HG02623 (cell line): ENCODE data around the gene SYNC.

Experiments used
- ATAC-seq: cut with Tn5 transposase; IDR thresholded peaks from one replicate; pipeline ENCODE4 v1.9.1; 2021; ENCODE audit warnings: moderate library complexity; ENCODE audit not compliant: unreplicated experiment

The SYNC gene

GRCh38 chr1:32702599-32703478, at the start of gene SYNC:
Gene SYNC (minus strand): TSS chr1:32702770. CDS start chr1:32702660, 110 bp downstream.
- ATAC-seq: no peak

- ATAC-seq: no peak
Measured at GRCh38 chr1:32749771-32750170, 47.2 kb upstream of the SYNC start.

DNA sequence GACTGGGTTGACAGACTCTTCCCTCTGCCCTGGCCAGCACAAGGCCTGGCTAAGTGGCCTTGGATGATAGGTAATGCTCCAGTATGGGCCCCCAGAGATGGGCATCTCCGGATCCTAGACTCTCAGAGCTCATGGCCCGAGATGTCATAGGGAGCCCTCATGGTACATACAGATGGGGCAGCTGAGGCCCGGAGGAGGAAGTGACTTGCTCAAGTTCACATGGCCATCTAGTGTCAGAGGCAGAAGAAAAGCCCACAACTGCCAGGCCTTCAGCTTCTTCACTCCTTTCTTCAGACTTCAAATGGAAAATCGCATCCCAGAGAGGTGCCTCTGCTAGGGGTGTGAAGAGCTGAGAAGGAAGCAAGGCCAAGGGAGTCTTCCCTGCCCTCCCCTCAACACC, 46.8 kb upstream of the SYNC start:
- no peak for ATAC-seq

GRCh38 chr1:32748926-32749325, 46.4 kb upstream of the SYNC start:
- ATAC-seq: no peak

- ATAC-seq: no peak
Measured at GRCh38 chr1:32748348-32748747, 45.8 kb upstream of the SYNC start.

DNA sequence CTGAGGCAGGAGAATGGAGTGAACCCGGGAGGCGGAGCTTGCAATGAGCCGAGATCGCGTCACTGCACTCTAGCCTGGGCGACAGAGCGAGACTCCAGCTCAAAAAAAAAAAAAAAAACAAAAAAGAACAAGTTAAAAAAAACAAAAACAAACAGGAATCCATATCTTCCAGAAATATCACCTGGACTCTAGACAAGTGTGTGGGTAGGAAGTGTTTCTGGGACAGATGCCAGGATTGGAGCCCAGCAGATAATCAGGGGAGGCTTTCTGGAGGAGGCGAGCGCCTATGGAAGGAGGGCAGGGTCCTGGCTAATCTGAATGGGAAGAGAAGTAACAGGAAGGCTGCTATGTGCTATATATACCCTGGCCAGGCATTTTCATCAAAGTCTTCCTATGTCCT, 43.6 kb upstream of the SYNC start:
- no peak for ATAC-seq

DNA sequence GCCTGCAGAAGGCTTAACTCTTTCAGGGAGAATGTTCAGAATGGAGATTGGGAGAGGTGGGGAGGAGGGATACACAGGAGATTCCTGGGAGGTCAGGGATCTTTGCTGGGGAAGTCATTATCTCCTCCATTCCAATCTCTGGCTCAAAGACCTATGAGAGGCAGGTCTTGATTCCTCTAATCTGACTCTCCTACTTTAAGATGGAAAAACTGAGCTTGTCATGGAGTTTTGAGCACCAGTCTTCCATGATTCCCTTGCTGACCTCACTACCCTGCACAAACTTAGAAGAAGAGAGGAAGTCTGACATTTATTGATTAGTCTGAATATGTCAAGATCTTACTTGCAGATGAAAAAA, 41.5 kb upstream of the SYNC start:
- no peak for ATAC-seq

DNA sequence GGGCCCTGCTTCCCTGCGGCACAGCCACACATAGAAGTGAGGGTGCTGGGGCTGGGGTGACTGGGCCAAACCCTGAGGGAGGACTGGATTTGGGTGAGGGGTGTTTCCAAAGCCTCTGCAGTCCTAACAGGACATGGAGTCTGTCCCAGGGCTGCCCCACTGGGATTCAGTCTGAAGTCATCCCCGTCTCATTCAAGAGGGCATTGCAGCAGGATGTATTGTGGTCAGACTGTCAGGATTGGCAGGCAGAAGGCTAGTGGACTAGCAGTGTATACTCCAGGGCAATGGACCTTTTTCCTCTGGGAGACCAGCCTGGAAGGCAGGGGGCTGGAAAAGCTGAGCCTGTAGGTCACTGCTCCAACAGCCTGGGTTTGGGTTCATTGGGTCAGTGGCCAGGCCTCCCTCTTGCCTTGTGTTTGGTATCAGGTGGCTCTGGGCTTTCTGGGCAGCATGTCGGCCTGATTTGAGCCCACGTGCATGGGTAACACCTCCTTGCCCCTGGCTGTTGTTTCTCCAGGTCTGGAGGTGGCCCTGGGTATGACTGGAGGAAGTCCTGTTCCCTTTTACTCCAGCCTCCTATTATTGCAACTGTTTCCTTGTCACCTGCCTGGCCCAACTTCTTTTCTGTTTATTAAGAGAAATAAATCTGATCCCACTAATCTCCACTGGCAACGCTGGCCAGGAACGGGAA, 41.0 kb upstream of the SYNC start:
- no peak for ATAC-seq

DNA sequence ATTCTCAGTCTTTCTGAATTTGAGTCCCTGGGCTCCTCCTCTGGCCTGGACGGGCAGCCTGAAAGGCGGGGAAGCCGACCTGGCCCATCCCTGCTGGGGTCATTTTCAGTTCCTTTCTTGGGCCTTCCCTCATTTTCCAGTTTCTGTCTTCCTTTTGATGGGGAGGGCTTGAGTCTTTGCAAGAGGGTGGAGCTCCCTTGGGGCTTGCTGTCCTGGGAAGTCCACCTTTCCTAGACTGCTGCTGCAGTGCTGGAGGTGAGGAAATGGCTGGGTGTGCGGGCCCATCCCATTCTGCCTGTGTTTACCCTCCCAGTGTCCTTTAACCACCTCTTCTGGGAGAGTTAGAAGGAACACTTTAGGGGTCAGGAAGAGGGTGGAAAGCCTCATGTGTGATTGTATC, 40.4 kb upstream of the SYNC start:
- no peak for ATAC-seq

GRCh38 chr1:32742199-32742947, 39.8 kb upstream of the SYNC start:
- no peak for ATAC-seq

DNA sequence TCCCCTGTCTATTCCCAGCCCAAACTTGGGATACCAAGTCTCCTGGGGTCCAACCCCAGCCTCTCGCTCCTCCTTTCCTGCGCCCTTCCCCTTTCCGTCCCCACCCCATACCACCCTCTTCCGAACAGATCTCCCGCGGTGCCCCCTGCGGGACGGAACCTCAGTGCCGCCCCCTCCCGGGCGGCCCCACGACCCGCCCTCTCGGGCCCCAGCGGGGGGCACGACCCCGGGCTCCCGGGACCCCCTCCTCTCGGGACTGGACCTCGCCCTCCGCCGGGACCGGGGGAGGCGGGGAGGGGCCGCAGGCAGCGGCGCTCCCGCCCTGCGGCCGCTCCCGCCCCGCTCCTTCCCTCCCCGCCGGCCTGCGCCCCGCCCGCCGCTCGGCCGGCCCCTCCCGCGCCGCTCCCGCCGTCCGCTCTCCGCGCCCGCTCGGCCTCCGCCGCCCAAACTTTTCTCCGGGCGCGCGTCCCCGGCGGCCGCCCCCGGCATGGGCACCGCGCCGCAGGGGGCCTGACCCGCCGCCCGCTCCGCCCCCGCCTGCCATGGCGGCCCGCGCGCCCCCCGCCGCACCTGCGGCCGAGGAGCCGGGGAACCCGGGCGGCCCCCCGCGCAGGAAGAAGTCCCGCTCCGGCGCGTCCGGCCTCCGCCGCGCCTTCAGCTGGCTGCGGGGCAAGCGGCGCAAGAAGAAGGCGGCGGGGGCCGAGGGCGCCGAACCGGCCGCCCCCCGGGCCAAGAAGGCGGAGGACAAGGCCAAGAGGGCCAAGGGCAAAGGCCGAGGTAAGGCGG, 39.0 kb upstream of the SYNC start:
- no peak for ATAC-seq

DNA sequence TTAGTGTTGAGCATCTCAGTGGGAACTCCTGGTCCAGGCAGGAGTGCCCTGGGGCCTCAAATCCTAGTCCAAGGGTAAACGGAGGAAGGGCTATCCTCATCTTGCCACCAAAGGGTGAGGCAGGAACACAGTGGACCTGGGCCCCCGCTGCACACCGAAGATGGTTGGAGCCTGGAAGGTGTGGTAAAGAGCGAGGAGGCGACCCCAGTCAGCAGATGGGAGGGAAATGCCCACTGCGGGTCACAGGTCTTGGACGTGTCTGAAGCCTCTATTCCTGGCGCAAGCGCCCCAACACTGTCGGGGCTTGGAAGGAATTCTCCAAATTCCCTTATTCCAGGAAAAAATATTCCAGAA, 38.5 kb upstream of the SYNC start:
- ATAC-seq: no peak

DNA sequence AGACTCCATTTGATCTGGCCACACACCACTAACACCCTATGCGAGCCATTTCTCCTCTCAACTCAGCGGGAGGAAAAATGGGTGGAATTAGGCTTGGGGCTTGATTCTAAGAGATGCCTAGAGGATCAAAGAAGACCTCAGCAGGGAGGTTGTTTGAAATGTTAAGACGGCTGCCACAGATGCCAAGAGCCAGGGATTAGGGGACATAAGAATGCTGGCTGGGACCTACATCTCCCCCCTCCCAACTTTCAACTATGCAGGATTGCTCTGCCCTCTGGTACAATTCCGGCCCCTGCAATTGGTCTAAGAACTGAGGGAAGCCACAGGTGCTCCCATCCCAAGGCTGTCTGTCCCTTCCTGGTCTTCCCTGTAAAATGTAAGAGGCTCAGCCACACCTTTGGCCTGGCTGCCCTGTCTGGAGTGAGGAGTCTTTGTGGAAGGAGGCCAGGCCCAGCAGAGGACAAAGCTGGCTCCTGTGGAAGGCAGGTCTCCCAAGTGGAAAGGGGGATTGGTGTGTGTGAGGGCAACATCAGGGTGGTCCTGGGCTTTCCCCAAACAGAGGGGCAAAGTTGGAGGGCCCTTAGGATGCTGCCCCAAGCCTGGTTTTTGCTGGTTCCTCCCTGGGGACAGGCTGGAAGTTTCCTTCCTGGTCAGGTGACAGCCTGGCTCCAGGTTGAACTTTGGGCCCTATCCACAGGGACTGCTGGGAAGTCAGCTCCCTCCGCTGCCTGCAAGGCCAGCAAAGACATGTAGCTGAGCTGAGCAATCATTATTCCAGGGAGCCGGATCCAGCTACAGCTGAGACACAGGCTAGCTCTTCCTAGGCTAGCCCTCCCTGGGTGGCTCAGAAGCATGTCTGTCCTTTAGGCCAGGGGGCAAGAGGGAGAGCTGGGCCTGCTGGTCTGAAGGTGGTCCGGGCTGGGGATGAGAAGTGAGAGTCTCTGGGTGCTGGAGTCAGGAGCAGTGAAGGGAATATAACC, 34.5 kb upstream of the SYNC start:
- no peak for ATAC-seq

DNA sequence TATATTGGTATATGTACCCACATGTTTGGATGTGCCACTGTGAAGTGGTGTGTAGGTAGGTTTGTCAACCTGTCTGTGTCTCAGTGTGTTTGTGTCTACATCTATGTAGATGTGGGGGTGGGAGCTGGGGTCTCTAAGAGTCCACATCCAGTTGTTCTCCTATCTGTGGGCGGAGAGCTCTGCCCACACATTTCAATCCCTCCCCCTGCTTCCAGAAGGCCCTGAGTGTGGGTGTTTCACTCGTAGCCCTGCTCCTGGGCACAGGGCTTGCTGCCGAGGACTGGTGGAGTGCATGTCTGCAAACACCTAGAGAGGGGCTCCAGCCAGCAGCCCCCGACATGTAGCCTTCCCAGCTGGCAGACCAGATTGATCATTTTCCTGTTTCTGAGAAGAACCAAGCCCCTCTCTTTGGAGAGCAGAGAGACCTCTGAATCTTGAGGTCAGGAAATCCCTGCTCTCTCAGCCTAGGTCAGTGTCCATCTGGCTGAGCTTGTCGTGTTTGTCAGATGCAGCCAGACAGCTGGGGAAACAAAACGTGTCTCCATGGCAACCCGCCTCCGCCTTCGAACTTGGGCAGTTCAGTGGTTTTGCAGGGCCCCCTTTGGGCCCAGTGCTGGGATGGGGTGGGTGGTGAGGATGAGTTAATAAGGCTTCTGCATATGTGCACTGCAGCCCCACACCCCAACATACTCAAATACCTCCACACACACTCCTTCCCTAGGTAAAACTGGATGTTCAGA, 31.2 kb upstream of the SYNC start:
- no peak for ATAC-seq

GRCh38 chr1:32729254-32730046, 26.9 kb upstream of the SYNC start:
- ATAC-seq: no peak

- ATAC-seq: no peak
Measured at GRCh38 chr1:32728413-32729077, 26.0 kb upstream of the SYNC start.

DNA sequence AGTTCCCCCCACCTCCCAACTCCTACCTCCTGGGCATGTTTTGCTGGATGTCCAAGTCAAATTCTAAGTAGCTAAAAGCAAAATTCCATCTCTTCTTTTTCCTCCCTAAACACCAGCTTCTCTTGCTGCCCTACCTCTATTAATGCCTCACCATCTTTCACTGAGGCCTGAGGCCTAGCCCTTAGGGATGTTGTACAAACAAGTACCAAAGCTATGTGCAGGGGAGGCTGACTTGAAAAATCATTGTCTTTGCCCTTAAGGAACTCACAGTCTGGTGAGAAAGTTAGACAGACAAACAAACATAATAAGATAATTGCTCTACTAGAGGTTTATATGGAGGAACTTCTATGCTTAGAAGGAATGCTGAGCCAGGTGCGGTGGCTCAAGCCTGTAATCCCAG, 25.3 kb upstream of the SYNC start:
- no peak for ATAC-seq

DNA sequence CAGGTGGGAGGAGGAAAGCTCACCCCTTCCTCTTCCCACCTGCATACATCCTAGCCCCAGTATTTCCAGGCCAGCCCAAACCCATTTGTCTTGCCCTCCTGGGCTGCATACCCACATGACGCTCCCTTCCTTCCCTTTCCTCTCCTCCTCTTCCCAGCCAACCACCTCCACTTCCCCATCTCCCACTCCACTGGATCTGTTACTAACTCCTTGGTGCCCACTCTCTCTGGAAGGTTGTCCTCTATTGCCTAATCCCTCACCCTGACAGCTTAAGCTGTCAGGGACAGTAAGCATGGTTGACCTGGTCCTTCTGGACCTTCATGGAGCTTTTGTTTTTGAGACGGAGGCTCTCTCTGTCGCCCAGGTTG, 23.0 kb upstream of the SYNC start:
- ATAC-seq: no peak
